ENCODE measurements around the gene NEUROG1.

DNA sequence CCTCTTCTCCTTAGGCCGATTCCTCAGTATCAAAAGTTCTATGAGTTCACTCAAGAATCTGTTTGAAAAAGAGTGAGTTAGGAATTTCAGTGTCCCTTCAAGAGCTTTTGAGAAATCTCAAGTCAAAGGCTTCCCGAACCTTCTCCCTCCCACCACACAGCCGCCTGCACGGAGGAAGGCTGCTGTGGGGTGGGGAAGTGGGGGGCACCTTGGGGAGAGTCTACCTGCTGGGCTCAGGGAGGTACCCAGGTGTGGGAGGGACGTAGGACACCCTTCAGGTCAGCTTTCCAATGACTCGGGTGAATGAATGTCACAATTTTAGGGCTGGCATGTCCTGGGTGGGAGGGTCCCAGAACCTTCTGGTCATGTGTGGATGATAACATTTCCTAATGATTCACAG, 25.5 kb upstream of the NEUROG1 start:
- TF ChIP-seq, protein P1, sequence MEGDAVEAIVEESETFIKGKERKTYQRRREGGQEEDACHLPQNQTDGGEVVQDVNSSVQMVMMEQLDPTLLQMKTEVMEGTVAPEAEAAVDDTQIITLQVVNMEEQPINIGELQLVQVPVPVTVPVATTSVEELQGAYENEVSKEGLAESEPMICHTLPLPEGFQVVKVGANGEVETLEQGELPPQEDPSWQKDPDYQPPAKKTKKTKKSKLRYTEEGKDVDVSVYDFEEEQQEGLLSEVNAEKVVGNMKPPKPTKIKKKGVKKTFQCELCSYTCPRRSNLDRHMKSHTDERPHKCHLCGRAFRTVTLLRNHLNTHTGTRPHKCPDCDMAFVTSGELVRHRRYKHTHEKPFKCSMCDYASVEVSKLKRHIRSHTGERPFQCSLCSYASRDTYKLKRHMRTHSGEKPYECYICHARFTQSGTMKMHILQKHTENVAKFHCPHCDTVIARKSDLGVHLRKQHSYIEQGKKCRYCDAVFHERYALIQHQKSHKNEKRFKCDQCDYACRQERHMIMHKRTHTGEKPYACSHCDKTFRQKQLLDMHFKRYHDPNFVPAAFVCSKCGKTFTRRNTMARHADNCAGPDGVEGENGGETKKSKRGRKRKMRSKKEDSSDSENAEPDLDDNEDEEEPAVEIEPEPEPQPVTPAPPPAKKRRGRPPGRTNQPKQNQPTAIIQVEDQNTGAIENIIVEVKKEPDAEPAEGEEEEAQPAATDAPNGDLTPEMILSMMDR (IDR thresholded peaks at IDR 0.05) = no peak
- no peak for TF ChIP-seq POLR2A (IDR thresholded peaks at IDR 0.05)

All from body of pancreas (tissue), 4 donors.